ENCODE results near the gene ZFP36L2. TPM values are rescaled to one million over a fixed set of nuclear protein-coding genes. Genes with fewer than 3 reads are reported as not detected.

ZFP36L2 gene
- total and polyA plus RNA-seq, 2 donors (not counting 1 experiment from before 2014, with no cell fraction given) = 94.9 to 482 TPM

DNA sequence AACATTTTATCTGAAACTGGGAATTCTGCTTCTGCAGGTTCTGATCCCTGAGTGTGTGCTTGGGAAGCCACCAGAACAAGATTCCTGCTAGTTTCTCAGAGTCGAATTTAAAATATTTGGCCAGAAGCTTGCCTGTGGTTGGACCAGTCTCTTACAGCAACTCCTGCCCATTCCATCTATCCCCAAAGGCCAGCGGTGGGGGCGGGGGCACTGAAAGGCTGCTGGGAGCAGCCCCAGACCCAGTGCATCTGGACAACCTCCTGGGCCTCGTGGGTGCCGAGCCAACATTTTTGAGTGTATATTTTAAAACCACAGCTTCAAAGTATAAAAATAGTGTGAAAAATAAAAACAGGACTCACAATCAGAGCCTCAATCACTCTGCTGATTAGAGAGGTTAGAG, 38.6 kb upstream of the ZFP36L2 start:
- ATAC-seq (ENCODE audit: low read depth) = no peak
- Mint-ChIP-seq H3K27ac (no peak overlapping the region), H3K9me3 (ENCODE audit: insufficient read depth) (no peaks in the 10 kb centered on the region), H3K27me3 (no peaks in the 10 kb centered on the region), H3K4me1 (no peaks in the 10 kb centered on the region), H3K4me3 (no peak overlapping the region)
- no peak overlapping the region for H3K4me2 ChIP-seq (replicated peaks; ENCODE audit: low read depth, low read length, poor library complexity, severe bottlenecking)
- ChIA-PET CTCF (no interaction called here), POLR2A (no interaction called here)
- 100% methylated on average over 3 of the region's 5 CpGs for WGBS (ENCODE audit: insufficient coverage)
- H3K36me3 ChIP-seq (replicated peaks in 1 of 2; ENCODE audit: control extremely low read depth in 1 of 2, control insufficient read depth in 1 of 2, extremely low read depth in 1 of 2, insufficient read depth in 2 of 2, low read length in 1 of 2) = peaks cover 2 to 36% of the 10 kb centered on the region in 2 experiments
- no peak overlapping the region for H3K9ac ChIP-seq (ENCODE audit: low read length)
- no peak overlapping the region for H2AFZ ChIP-seq (ENCODE audit: insufficient read depth, low read depth, low read length, poor library complexity, severe bottlenecking)
- intact Hi-C loops (cut with micrococcal nuclease) = no loop called here
- TF ChIP-seq EZH2 (IDR thresholded peaks at IDR 0.05; ENCODE audit: borderline replicate concordance, insufficient read depth, low read depth, low read length, poor library complexity, severe bottlenecking) = no peak
- TF ChIP-seq, protein P1, sequence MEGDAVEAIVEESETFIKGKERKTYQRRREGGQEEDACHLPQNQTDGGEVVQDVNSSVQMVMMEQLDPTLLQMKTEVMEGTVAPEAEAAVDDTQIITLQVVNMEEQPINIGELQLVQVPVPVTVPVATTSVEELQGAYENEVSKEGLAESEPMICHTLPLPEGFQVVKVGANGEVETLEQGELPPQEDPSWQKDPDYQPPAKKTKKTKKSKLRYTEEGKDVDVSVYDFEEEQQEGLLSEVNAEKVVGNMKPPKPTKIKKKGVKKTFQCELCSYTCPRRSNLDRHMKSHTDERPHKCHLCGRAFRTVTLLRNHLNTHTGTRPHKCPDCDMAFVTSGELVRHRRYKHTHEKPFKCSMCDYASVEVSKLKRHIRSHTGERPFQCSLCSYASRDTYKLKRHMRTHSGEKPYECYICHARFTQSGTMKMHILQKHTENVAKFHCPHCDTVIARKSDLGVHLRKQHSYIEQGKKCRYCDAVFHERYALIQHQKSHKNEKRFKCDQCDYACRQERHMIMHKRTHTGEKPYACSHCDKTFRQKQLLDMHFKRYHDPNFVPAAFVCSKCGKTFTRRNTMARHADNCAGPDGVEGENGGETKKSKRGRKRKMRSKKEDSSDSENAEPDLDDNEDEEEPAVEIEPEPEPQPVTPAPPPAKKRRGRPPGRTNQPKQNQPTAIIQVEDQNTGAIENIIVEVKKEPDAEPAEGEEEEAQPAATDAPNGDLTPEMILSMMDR (IDR thresholded peaks at IDR 0.05) = no peak
- DNase-seq = no peak
- no peaks in the 10 kb centered on the region for H3K27me3 ChIP-seq (replicated peaks in 1 of 4; ENCODE audit: control extremely low read depth in 1 of 4, control insufficient read depth in 3 of 4, insufficient read depth in 4 of 4, low read length in 3 of 4)
- no peaks in the 10 kb centered on the region for H3K4me1 ChIP-seq (ENCODE audit: control insufficient read depth in 2 of 2, insufficient read depth in 2 of 2, low read length in 2 of 2)
- no peaks in the 10 kb centered on the region for H3K79me2 ChIP-seq (ENCODE audit: control insufficient read depth, insufficient read depth, low read length)
- H3K27ac ChIP-seq (ENCODE audit: low read length in 2 of 2) = no peak overlapping the region
- no peaks in the 10 kb centered on the region for H4K20me1 ChIP-seq (ENCODE audit: control insufficient read depth, insufficient read depth, low read length, poor library complexity, severe bottlenecking)
- no peak overlapping the region for H3K4me3 ChIP-seq (ENCODE audit: control extremely low read depth in 1 of 5, extremely low read depth in 1 of 5, insufficient read depth in 1 of 5, low read depth in 2 of 5, low read length in 4 of 5)
- H3K9me3 ChIP-seq (ENCODE audit: control extremely low read depth in 1 of 3, control insufficient read depth in 2 of 3, insufficient read depth in 1 of 3, low read length in 2 of 3) = no peaks in the 10 kb centered on the region

- H3K79me2 ChIP-seq (ENCODE audit: control insufficient read depth, insufficient read depth, low read length) = no peaks in the 10 kb centered on the region
- H3K4me2 ChIP-seq (replicated peaks; ENCODE audit: low read depth, low read length, poor library complexity, severe bottlenecking) = no peak overlapping the region
- H3K4me3 Mint-ChIP-seq = no peak overlapping the region
- peaks cover 2 to 24% of the 10 kb centered on the region in 2 experiments for H3K36me3 ChIP-seq (replicated peaks in 1 of 2; ENCODE audit: control extremely low read depth in 1 of 2, control insufficient read depth in 1 of 2, extremely low read depth in 1 of 2, insufficient read depth in 2 of 2, low read length in 1 of 2)
- DNase-seq = no peak
- TF ChIP-seq, protein P1 (IDR thresholded peaks at IDR 0.05) = no peak
- TF ChIP-seq EZH2 (IDR thresholded peaks at IDR 0.05; ENCODE audit: borderline replicate concordance, insufficient read depth, low read depth, low read length, poor library complexity, severe bottlenecking) = no peak
- H3K9me3 ChIP-seq (ENCODE audit: control extremely low read depth in 1 of 3, control insufficient read depth in 2 of 3, insufficient read depth in 1 of 3, low read length in 2 of 3) = no peaks in the 10 kb centered on the region
- no peaks in the 10 kb centered on the region for H3K4me1 Mint-ChIP-seq
- H3K9me3 Mint-ChIP-seq (ENCODE audit: insufficient read depth) = no peaks in the 10 kb centered on the region
- WGBS (ENCODE audit: insufficient coverage) = 89% methylated on average over 3 of the region's 6 CpGs
- ChIA-PET CTCF (interaction anchor here (1.6 kb wide), 1 partner anchor 221 kb away, joined by 5 read pairs; no protein-coding TSS in a partner anchor), POLR2A (interaction anchor here (0.5 kb wide), 1 partner anchor 49 kb away, joined by 5 read pairs; no protein-coding TSS in a partner anchor)
- H3K27ac ChIP-seq (ENCODE audit: low read length in 2 of 2) = no peak overlapping the region
- H3K9ac ChIP-seq (ENCODE audit: low read length) = no peak overlapping the region
- H4K20me1 ChIP-seq (ENCODE audit: control insufficient read depth, insufficient read depth, low read length, poor library complexity, severe bottlenecking) = no peaks in the 10 kb centered on the region
- H3K27ac Mint-ChIP-seq = no peak overlapping the region
- no peak for ATAC-seq (ENCODE audit: low read depth)
- H3K4me3 ChIP-seq (ENCODE audit: control extremely low read depth in 1 of 5, extremely low read depth in 1 of 5, insufficient read depth in 1 of 5, low read depth in 2 of 5, low read length in 4 of 5) = no peak overlapping the region
- no peaks in the 10 kb centered on the region for H3K27me3 Mint-ChIP-seq
- intact Hi-C loops (cut with micrococcal nuclease) = no loop called here
- H2AFZ ChIP-seq (ENCODE audit: insufficient read depth, low read depth, low read length, poor library complexity, severe bottlenecking) = no peak overlapping the region
- no peaks in the 10 kb centered on the region for H3K27me3 ChIP-seq (replicated peaks in 1 of 4; ENCODE audit: control extremely low read depth in 1 of 4, control insufficient read depth in 3 of 4, insufficient read depth in 4 of 4, low read length in 3 of 4)
- no peaks in the 10 kb centered on the region for H3K4me1 ChIP-seq (ENCODE audit: control insufficient read depth in 2 of 2, insufficient read depth in 2 of 2, low read length in 2 of 2)
Observed at GRCh38 chr2:43262951-43263350, 36.5 kb upstream of the ZFP36L2 start.
